Stimulated activated CD4-positive, alpha-beta T cell treated with anti-CD3 and anti-CD28 coated beads, TNF-alpha, amount 100 ng/mL, for 1 hour (primary cell): Measurements from ENCODE around the gene GRN.

Source experiments
- DNase-seq, 3 donors: peaks; one replicate each; pipeline ENCODE4 v3.0.0-alpha.2; 2020; ENCODE audit warnings: low read depth in 3 of 3, low spot score in 1 of 3

GRN gene

GRCh38 chr17:44344939-44345453 lies at the start of gene GRN:
GRN (plus strand) TSS chr17:44345302; CDS start chr17:44349165, 3,863 bp downstream.
- peak; percentile 60 to 68 (median 65) for DNase-seq

- DNase-seq = no peak
Observed at GRCh38 chr17:44297975-44298374, 47.1 kb upstream of the GRN start.

- DNase-seq = no peak
Observed at GRCh38 chr17:44304651-44305050, 40.5 kb upstream of the GRN start.

- DNase-seq = no peak
Observed at GRCh38 chr17:44307387-44308186, 37.5 kb upstream of the GRN start.

GRCh38 chr17:44308320-44308818 lies 36.7 kb upstream of the GRN start, which contains the start of gene RUNDC3A:
RUNDC3A (plus strand) TSS chr17:44308601; CDS start chr17:44308833, 232 bp downstream.
- DNase-seq = peak; percentile 59 to 83 (median 66)

- no peak for DNase-seq
Observed at GRCh38 chr17:44308865-44309264, 36.2 kb upstream of the GRN start.

- DNase-seq = no peak
Observed at GRCh38 chr17:44309472-44309871, 35.6 kb upstream of the GRN start.

GRCh38 chr17:44310188-44310587 lies 34.9 kb upstream of the GRN start:
- DNase-seq = no peak

GRCh38 chr17:44310609-44311376 lies 34.3 kb upstream of the GRN start:
- DNase-seq = no peak

GRCh38 chr17:44311562-44312181 lies 33.4 kb upstream of the GRN start:
- DNase-seq = no peak

- no peak for DNase-seq
Observed at GRCh38 chr17:44312396-44313104, 32.6 kb upstream of the GRN start.

GRCh38 chr17:44314031-44314430 lies 31.1 kb upstream of the GRN start:
- no peak for DNase-seq

- DNase-seq = no peak
Observed at GRCh38 chr17:44314524-44314868, 30.6 kb upstream of the GRN start.

- peak in 1 of 3 donors; percentile 37 for DNase-seq
Observed at GRCh38 chr17:44314869-44315661, 30.0 kb upstream of the GRN start.

- DNase-seq = no peak
Observed at GRCh38 chr17:44315760-44316731, 29.1 kb upstream of the GRN start.

- DNase-seq = no peak
Observed at GRCh38 chr17:44317545-44317944, 27.6 kb upstream of the GRN start.

GRCh38 chr17:44318077-44318892 lies 26.8 kb upstream of the GRN start:
- DNase-seq = no peak

GRCh38 chr17:44320066-44320465 lies 25.0 kb upstream of the GRN start:
- DNase-seq = no peak
